Activated CD4-positive, alpha-beta T cell treated with anti-CD3 and anti-CD28 coated beads, Interleukin-2, Interleukin-6, amounts not matched to agents 100 ng/mL and 50 ng/mL, durations not matched to agents 16 hours and 8 hours (primary cell): ENCODE measurements around the gene EVC.

Experiments
- DNase-seq: peaks from one replicate; pipeline ENCODE4 v3.0.0-alpha.2; 2020

EVC gene

DNA sequence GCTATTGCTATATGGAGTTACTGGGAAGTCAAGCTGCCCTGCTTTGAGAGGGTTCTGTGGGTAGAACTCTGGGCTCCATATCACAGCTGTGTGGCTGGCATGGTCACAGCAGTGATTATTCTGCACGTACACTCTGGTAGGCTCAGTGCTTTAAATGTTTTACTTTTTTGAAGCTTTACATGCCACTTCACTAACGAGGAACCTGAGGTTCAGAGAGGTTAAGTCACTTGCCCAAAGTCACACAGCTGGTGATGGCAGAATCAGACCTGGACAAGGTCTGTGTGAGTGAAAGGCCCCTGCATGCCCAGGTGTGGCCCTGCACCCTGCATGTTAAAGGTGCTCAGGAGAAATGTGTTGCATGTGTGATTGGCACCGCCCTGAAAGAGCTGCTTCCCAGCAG, 24.5 kb downstream of the EVC start:
- DNase-seq: no peak

DNA sequence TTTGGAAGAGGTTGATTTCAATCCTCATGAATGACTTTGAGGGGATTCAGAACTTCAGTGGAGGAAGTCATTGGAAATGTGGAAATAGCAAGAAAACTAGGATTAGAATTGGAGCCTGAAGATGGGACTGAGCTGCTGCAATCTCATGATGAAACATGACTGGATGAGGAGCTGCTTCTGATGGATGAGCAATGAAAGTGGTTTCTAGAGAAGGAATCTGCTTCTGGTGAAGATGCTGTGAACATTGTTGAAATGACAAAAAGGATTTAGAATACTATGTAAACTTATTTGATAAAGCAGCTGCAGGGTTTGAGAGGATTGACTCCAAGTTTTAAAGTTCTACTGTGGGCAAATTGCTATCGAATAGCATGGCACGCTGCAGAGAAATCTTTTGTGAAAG, 27.1 kb downstream of the EVC start:
- no peak for DNase-seq

DNA sequence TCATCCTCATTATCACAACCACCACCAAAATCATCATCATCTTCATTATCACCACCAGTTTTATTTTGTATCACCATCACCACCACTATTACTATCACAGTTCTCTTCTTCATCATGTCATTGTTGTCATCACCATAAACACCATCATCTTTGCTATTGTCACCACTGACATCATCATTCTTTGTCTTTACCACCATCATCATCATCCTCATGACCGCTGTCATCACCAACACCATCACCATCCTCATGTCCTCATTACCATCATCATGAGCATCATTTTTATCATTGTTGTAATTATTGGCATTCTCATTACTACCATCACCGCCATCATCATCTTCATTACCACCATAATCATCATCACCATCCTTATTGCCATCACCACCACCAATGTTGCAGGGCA, 31.4 kb downstream of the EVC start:
- no peak for DNase-seq

DNA sequence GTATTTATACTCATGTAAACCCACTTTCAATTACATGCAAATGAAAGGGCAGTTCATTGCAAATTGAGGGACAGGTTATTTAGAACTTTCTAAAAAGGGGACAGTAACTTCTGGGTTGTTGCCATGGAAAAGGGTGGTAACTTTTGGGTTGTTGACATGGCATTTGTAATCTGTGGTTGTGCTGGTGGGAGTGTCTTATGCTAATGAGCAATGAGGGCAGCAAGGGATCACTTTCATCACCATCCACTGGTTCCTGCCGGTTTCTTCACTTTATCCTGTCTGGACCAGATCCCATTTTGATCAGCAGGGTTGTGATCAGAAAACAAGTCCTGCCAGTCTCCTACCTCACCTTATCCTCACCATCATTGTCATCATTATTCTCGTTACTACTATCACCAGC, 32.0 kb downstream of the EVC start:
- no peak for DNase-seq

DNA sequence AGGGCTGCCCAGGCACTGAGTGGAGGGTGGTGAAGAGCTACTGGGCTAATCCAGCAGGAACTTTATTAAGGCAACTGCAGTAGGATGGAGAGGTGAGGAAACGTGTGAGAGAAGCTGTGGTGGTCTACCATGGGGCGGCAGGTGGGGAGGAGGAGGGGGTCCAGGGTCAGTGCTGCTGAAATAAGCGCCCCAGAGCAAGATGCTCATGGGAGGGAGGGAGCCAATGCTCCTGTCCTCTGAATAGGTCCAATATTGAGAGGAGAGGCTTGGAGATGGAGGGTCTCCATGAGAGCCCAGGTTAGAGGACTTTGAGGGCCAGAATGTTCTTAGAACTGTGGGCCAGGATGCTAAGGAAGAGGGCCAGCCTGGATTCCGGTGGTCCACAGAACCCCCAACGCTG, 35.2 kb downstream of the EVC start:
- DNase-seq: no peak

DNA sequence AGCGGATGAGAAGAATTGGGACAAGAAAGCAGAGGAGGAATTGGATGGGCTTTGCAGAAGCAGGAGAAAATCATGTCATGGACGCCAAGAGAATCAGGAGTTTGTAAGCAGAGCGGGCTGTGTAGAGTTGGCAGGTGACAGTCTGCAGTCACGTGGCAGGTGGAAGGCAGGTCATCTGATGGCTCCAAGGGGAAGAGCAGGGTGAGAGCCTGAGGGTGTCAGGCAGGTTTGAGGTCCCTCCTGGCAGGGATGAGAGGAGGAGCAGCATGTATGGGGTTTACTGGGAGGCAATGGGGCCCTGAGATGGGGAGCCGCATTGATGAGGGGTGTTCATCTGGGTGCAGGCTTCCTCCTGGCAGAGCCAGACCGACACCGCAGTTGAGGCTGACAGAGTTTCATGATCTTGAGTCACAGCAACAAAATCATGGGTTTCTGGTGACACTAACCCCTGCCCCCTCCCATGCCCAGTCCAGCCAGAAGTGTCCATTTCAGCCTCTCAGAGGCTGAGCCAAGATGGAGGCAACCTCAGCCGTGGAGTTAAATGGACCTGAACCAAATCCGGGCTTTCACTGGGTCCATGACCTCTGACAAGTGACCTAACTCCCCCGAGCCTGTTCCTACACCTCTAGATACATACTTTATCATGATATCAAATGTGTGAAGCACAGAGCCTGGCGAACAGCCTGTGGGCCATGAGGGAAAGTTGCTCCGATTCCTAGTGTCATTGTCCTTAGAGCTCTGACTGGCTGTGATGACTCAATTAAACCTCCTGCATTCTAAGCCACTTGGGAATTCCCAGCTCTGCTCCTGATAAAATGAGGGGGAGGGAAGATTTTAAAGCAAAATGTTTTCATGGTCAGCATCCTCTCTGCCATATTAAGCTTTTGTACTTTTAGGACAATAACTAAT, 36.1 kb downstream of the EVC start:
- no peak for DNase-seq

DNA sequence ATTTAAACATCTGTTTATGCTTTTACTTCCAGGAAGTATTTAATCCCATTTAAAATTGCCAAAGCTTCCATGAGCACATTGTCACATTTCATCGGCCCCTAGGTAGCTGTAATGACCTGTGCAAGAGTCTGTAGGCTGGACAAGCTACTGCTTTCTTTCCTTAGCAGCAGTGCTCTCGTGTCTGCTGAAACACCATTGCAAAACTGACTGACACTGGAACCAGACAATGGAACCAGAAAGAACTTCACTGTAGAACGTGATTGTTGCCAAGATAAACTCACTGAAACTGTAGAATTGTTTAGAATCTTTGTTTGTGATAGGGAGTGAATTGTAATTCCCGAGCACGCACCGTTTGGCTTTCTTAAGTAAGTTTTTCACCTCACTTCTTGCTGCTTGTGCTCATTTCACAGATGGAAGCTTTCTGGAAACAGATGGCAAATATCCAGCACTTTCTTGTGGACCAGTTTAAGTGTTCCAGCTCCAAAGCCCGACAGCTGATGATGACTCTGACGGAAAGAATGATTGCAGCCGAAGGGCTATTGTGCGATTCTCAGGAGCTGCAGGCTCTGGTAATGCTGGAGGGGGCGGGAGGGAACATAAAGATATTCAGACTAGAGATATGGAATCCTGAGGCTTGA, 36.9 kb downstream of the EVC start:
- no peak for DNase-seq

DNA sequence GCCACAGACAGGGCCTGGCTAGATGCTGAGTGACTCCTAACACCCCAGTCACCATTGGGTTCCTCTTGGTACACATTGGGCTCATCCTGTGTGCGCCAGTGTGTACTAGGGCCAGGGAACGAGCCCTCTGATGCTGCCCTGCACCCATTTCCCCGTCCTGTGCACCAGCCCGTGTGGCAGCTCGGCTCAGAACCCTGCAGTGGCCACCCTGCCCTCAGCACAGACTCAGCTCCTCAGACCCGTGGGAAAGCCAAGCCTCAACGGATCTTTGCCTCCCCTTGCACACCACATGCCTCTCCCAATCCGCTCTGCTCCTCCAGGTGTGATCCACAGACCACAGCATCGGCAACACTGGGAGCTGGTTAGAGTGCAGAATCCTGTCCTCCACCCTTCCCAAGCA, 38.6 kb downstream of the EVC start:
- DNase-seq: no peak

DNA sequence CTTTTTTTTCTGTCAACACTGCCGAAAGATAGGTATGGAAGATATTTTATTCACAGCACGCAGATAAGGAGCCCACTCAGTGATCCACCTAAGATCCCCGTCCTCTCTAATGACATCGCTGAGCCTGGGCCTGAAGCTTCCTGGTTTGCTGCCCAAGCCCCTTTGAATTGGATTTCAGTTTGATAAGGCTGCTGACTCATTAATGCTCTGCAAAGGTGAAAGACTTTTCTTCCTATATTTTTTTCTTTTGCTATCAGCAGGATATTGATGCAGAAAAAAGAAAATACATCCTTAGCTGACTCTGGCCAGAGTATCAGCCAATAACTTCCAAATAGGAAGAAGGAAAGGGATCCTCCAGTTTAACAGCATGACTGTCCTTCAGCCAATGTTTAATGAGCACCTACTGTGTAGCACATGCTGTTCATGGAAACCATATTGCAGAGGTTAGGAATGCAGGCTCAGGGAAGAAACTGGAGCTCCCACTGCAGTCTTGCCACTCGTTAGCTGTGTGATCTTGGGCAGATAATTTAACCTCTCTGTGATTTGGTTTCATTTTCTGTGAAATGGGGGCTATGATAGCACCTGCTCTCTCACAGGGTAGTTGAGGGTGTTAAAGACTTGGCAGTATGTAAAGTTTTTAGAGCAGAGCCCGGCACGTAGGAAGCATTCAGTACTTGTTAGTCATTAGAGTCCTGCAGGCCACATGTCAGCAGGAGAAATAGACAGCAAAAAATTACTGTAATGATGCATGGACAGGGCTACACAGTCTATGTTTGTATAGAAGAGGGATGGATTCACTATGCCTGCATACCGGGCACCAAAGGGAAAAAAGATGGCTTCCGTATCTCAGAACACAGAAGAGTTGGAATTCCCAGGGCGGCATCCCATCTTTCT, 39.3 kb downstream of the EVC start:
- no peak for DNase-seq

DNA sequence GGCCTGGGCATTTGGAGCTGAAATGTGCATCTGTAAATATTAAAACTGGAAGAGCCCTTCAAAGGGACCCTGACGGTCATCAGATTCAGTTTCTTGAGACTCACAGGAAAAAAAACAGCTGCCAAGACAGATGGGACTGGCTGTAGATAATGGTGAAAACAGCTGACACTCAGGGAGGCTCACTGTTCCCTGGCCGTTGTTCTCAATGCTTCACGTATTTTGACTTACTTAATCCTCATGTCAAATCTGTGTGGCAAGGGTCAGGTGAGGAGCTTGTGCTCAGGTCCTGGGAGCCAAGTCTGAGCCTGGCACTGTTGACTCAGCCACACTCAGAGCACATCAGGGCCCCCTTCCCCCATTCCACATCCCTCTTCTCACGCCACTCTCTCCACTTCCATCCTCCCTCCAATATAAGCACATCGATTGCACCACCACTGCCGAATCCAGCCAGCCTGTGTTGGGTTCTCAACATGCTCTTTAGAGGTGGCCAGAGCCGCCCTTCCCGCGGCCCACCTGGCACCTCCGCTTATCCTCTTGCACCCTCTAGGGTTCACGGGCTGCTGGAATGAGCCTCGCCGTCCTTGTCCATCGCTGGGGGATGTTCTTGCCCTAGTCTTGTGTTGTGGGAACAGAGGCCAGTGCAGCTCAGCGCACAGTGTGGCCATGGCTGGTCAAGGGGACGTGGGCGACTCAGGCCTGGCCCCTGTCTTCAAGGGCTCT, 40.1 kb downstream of the EVC start:
- no peak for DNase-seq

DNA sequence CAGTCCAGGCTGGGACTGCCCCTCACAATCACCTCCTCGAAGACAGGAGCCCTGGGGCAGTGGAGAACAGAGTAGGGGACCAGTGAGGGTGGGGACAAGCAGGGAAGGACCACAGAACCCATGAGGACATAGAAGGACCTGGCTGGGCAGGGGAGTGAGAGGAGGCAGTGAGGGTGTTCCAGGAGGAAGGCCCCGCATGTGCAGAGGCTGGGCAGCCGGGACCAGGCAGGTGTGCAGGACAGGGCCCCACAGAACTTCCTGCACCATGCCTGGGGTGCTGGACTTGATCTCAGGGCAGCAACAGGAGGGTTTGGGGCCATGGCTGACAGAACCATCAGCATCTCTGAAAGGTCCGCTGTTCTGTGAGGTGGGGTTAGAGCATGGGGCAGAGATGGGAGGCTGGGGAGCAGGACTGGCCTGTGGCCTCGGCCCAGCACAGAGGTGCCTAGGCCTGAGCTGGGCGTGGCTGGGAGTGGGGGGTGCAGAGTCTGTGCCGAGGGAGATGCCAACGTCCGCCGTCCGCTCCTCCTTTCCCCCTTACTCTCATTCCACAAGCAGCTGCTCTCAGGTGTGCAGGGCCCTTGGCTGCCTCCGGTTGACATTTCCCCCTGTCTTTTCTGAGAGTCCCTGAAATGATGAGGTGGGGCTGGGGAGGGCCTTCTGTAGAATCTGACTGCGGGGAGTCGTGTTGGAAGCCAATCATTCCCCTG, 40.8 kb downstream of the EVC start:
- no peak for DNase-seq

DNA sequence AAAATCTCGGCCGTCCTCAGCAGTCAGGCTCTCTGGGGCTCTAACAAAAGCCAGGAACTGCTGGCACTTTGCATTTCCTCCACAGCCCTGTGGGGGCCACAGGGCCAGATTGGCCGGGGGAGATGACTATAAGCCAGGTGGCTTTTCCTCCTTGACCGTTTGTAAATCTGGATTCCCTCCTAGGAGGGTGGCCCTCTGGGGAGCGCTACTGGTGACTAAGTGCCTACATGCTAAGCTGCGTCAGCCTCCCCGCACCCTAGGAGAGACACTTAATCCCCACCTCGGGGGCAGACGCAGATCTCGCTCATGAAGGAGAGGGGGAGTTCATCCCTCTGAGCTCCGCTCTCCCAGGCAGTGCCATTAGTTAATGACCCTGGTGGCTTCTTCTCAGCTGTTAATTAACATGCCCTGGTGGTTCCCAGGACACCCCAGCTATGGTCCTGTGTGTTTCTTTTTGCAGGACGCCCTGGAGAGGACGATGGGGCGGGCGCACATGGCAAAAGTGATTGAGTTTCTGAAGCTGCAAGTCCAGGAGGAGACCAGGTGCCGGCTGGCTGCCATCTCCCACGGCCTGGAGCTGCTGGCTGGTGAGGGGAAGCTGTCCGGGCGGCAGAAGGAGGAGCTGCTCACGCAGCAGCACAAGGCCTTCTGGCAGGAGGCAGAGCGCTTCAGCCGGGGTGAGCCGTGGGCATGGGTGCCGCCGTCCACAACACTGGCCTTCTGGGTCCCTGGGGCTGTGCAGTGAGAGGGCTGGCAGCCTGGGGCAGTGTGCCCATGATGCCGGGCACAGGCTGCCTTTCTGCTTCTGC, 41.6 kb downstream of the EVC start:
- no peak for DNase-seq

DNA sequence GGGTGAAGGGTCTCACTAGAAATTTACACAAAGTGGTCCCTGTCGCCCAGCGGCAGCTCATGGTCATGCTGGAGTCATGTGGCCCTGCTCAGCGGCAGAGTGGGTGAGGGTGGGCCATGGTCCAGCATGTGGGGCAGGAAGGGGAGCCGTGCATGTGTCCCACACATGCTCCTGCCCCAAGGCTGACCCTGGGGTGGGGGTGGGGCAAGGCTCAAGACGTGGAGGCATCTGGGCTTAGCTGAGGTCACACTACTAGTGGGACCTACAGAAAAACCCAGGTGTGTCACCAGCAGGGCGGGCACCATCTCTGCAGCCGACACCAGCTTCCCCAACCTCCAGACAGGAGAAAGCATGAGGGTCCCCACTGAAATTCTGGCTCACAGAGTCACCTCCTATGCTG, 42.4 kb downstream of the EVC start:
- no peak for DNase-seq

DNA sequence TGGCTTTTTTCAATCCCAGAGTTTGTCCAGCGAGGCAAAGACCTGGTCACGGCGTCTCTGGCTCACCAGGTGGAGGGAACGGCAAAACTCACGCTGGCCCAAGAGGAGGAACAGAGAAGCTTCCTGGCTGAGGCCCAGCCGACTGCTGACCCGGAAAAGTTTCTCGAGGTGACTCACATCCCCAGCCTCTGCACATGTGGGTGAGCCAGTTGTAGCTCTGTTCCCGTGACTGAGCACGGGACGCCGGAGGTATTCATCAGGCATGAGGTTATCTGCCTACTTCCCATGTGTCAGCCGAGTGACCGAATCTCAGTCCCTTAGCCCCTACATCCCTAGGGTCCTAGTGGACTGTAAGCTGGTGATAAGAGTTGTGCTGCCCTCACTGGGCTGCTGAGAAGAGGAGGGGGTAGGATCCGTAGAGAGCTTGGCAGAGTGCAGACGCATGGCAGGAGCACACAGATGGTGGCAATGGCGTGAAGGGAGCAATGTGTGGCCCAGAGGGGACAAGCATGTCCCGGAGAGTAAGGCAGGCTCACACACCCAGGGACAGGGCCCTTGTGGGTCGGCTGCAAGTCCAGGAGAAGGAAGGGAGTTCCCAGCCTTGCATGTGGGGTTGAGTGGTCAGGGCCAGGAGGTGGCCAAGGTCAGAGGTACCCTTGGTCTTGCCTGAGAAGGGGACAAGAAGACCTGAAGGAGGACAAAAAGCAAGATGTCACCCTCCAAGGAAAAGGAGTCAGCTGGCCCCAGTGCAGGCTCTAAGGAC, 42.9 kb downstream of the EVC start:
- DNase-seq: no peak

DNA sequence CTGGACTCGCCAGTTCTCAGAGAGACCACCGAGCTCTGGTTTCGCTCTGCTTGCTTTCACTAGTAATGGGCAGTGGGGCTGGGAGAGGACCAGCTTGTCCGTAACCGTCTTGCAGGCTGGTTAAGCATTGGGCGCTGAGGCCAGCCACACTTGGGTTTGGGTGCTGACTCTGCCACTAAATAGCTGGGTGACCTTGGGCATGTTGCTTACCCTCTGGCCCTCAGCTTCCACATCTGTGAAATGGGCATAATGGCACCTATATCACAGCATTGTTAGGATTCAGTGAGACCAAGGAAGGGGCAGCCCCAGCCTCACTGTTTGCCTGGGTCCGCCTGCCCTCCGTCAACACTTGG, 43.5 kb downstream of the EVC start:
- no peak for DNase-seq

DNA sequence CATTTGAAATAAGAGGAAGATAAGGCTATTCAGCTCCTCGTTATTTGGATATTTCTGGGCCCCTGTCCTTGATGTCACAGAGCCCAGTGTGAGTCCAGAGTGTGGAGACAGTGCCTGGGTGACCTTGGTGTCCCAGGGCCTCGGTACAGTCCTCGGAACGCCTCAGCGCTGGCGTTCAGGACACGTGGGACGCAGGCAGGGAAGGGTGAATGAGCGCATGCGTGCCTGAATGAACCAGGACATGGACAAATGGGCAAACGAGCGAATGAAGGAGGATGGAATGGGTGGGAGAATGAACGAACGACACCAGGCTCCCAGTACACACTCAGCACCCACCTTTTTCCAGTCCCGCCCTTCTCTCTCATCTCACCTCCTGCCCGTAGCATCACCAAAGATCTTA, 44.2 kb downstream of the EVC start:
- DNase-seq: no peak

DNA sequence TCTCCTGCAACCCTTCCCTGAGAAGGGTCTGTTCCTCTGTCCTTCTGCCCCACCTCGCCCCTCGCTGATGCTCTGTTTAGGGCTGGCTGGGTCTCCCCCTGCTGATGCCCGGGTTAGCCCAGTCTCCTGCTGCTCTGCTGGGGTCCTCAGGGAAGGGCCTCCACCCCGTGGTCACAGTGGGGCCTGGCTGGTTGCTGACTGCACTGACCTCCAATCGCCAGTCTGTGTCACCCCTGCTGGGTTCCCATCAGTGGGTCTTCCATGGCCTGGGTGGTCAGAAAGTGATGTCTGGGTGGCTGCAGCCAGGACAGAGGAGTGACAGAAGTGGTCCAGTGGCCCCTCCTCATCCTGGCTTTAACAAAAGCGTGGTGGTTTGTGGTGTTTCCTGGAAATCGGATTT, 44.7 kb downstream of the EVC start:
- no peak for DNase-seq

DNA sequence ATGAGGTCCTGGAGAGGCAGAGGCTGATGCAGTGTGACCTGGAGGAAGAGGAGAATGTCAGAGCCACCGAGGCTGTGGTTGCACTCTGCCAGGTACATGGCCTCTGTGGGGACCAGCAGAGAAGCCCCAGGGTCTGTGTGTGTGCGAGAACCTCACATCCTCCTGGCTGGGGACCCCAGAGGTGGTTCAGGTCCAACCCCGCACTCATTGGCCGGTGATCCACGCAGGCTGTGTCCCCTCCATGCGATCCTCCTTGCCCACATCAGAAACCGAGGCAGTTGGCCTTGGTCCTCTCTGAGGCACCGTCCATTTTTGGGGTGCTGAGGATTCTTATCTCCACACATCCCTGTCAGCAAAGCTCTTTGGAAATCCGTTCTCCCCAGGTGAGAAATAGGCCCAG, 45.3 kb downstream of the EVC start:
- DNase-seq: no peak

DNA sequence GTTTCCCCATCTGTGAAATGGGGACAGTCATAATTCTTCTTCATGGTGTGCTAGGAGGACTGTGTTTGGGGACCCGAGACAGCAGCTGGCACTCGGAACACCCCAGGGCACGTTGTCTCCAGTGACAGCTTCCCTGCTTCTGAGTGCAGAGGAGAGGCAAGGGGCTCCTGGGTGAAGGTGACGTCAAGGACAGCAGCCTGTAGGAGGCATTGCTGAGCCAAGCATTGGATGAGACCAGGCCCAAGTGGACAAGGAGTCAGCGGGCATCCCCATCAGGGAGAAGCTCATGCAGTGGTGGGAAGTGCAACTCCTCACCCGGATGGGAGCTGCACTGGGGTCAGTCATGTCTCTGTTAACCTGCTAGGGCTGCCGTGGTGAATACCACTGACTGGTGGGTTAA, 46.1 kb downstream of the EVC start:
- DNase-seq: no peak

DNA sequence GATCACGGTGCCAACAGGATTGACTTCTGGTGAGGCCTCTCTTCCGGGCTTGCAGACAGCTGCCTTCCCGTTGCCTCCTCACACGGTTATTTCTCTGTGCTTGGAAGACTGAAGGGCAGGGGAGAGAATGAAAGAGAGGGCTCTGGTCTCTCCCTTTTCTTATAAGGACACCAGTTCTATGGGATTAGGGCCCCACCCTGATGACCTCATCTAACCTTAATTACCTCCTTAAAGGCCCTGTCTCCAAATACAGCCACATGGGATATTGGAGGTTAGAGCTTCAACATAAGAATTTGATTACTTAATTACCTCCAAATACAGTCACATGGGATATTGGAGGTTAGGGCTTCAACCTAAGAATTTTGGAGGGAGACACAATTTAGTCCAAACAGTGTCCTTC, 46.5 kb downstream of the EVC start:
- DNase-seq: no peak

DNA sequence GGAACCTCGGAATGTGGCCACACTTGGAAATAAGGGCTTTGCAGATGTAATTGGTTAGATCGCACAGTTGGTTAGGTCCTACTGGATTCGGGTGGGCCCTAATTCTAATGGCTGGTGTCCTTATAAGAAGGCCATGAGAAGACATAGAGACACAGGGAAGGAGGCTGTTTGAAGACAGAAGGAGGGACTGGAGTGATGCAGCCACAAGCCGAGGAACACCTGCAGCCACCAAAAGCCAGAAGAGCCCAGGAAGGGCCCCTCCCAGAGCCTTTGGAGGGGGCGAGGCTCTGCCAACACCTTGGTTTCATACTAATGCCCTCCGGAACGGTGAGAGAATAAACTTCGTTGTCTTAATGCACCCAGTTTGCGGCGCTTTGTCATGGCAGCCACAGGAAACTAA, 47.0 kb downstream of the EVC start:
- DNase-seq: no peak
